Panc1 (cell line): Measurements from ENCODE around the gene KDF1. TPM values are rescaled to one million over a fixed set of nuclear protein-coding genes. Genes with fewer than 3 reads are reported as not detected.
A peak's percentile ranks its signal among the peaks of the same experiment; 100 is the strongest.

ENCODE experiments used
- ATAC-seq: fragments of 200-7000 bp; cut with Tn5 transposase; 2 replicates; pipeline ENCODE4 v1.9.1; 2020; ENCODE audit warnings: mild to moderate bottlenecking, moderate library complexity
- BruUV-seq: library from RNA; stranded (reverse); fragments of 400-500 nt; replicated peaks from 2 replicates; lab custom pipeline; 2021; lab: Mats Ljungman, UMichigan
- CTCF ChIA-PET: fragments of 300-600 bp; sonication (Branson Sonifier 250); formaldehyde crosslinking; loops from one replicate; lab custom pipeline; 2022; ENCODE audit warnings: antibody characterized with exemption; lab: Charles Lee
- POLR2A ChIA-PET: fragments of 300-600 bp; sonication (Branson Sonifier 250); formaldehyde crosslinking; loops from one replicate; lab custom pipeline; 2022; ENCODE audit warnings: antibody characterized with exemption; lab: Charles Lee
- DNase-seq: peaks from one replicate; pipeline ENCODE4 v3.0.0-alpha.2; 2010; ENCODE audit warnings: low read depth, low spot score
- H3K27ac ChIP-seq: 2 replicates; pipeline ENCODE4 v1.5.1; 2011; ENCODE audit warnings: mild to moderate bottlenecking, low read length, inconsistent platforms
- H3K27me3 ChIP-seq: fragments of 200-500 bp; sonication (Bioruptor generic); 2 replicates; pipeline ENCODE4 v1.6.0; 2014; ENCODE audit warnings: low read length, inconsistent platforms; ENCODE audit not compliant: control insufficient read depth, insufficient read depth
- H3K36me3 ChIP-seq: fragments of 200-500 bp; sonication (Bioruptor generic); 2 replicates; pipeline ENCODE4 v1.5.1; 2014; ENCODE audit warnings: inconsistent platforms, mild to moderate bottlenecking, low read length, moderate library complexity; ENCODE audit not compliant: control insufficient read depth, insufficient read depth
- H3K4me1 ChIP-seq: 2 replicates; pipeline ENCODE4 v1.5.1; 2011; ENCODE audit warnings: inconsistent platforms, mild to moderate bottlenecking, low read length, moderate library complexity; ENCODE audit not compliant: control insufficient read depth, insufficient read depth
- H3K4me3 ChIP-seq, 2 experiments: 2 replicates each; pipeline ENCODE4 v1.5.1; 2011 to 2012; ENCODE audit warnings: low read depth in 2 of 2, low read length in 2 of 2, mild to moderate bottlenecking in 2 of 2, inconsistent platforms in 1 of 2, moderate library complexity in 1 of 2
- H3K9me3 ChIP-seq: fragments of 200-500 bp; sonication (Bioruptor generic); 2 replicates; pipeline ENCODE4 v1.5.1; 2014; ENCODE audit warnings: low read depth, mild to moderate bottlenecking, inconsistent platforms, low read length, moderate library complexity; ENCODE audit not compliant: control insufficient read depth, insufficient read depth
- POLR2AphosphoS5 ChIP-seq: IDR thresholded peaks from 2 replicates; pipeline ENCODE4 v1.6.1; 2012; ENCODE audit warnings: mild to moderate bottlenecking, low read depth, low read length, moderate library complexity
- SIN3A ChIP-seq: IDR thresholded peaks from 2 replicates; pipeline ENCODE4 v1.6.1; 2012; ENCODE audit warnings: low read depth, mild to moderate bottlenecking, low read length, moderate library complexity, borderline replicate concordance; ENCODE audit not compliant: insufficient read depth
- TCF7L2 ChIP-seq: IDR thresholded peaks from 2 replicates; pipeline ENCODE4 v1.6.1; 2011; ENCODE audit warnings: mild to moderate bottlenecking, low read depth, low read length, inconsistent platforms
- in situ Hi-C: cut with HindIII; loops from 2 replicates; pipeline ENCODE4 v1.10.0; 2016; ENCODE audit warnings: low sequenced_read_pairs, low pct_unique_long_range_greater_than_20kb
- intact Hi-C: fragments of 100-400 bp; cut with micrococcal nuclease; formaldehyde crosslinking; loops from one replicate; pipeline ENCODE4 v1.10.0; 2022; ENCODE audit not compliant: unreplicated experiment
- total RNA-seq: library from RNA; stranded (reverse); gene quantifications from one replicate; pipeline ENCODE4 v1.2.1, GENCODE V29; 2021; ENCODE audit not compliant: unreplicated experiment
- TF ChIP-seq, protein P1 (sequence below): fragments of 450-650 bp; IDR thresholded peaks from 2 replicates; pipeline ENCODE4 v1.5.1; 2017; ENCODE audit warnings: mild to moderate bottlenecking
- TF ChIP-seq, protein P2 (sequence below), 2 experiments: IDR thresholded peaks; 2 replicates each; pipeline ENCODE4 v1.6.1; 2011 to 2012; ENCODE audit warnings: low read depth in 2 of 2, control low read depth in 1 of 2, low read length in 1 of 2, mild to moderate bottlenecking in 1 of 2, moderate library complexity in 1 of 2; ENCODE audit not compliant: insufficient read depth in 1 of 2

The KDF1 gene
- total RNA-seq, 1 experiment from 2014 or later: 3.2 TPM

DNA sequence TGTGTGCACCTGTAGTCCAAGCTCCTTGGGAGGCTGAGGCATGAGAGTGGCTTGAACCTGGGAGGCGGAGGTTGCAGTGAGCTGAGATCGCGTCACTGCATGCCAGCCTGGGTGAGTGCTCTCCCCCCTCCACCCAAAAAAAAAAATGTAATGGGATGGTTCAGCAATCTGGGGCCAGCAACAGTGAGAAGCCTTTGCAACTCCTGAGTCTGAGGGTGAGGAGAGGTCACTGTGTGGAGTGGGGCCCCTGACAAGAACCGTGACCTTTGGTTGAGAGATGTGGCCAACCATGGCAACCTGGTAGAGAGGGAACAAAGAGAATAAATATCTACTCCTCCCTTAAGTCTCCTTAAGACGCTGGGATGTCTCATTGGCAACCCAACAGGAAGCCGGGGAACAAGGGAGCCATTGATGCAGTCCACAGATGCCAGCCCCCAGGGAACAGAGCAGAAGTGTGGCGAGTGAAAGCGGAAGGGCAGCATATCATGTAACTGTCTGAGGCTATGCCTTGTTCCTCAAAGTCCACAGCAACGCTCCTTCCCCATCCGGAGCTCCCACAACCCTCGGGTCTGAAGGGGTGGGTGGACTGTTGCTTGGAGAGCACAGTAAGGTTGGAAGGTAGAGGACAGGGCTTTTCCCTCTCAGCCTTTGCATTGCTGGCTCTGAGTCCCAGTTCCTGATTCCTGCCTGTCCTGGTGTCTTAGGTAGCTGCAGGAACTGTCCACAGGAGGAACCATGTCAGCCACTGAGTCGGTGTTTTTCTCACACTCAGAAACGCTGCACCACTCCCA is 41.5 kb upstream of the KDF1 start:
- Histone ChIP-seq H3K36me3 (no peaks in the 10 kb centered on the region; the same call in 1 of the 2 replicates), H3K27ac (peak overlapping the region; percentile 82), H3K4me1 (peaks cover 80% of the 10 kb centered on the region), H3K27me3 (no peaks in the 10 kb centered on the region), H3K9me3 (no peaks in the 10 kb centered on the region), H3K4me3 (no peak overlapping the region)
- in situ Hi-C loops: no loop called here
- no TSS peak for BruUV-seq
- CTCF ChIA-PET: interaction anchor here (1.0 kb wide), 1 partner anchor 45 kb away, joined by 7 read pairs; no protein-coding TSS in a partner anchor
- intact Hi-C loops: no loop called here
- POLR2A ChIA-PET: interaction anchor here (0.5 kb wide), 1 partner anchor 41 kb away, joined by 3 read pairs; the partner anchor contains the start of gene KDF1
- peak; percentile 29 for ATAC-seq
- TF ChIP-seq, protein P1, sequence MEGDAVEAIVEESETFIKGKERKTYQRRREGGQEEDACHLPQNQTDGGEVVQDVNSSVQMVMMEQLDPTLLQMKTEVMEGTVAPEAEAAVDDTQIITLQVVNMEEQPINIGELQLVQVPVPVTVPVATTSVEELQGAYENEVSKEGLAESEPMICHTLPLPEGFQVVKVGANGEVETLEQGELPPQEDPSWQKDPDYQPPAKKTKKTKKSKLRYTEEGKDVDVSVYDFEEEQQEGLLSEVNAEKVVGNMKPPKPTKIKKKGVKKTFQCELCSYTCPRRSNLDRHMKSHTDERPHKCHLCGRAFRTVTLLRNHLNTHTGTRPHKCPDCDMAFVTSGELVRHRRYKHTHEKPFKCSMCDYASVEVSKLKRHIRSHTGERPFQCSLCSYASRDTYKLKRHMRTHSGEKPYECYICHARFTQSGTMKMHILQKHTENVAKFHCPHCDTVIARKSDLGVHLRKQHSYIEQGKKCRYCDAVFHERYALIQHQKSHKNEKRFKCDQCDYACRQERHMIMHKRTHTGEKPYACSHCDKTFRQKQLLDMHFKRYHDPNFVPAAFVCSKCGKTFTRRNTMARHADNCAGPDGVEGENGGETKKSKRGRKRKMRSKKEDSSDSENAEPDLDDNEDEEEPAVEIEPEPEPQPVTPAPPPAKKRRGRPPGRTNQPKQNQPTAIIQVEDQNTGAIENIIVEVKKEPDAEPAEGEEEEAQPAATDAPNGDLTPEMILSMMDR: no peak
- TF ChIP-seq TCF7L2 (no peak; the same call in 1 of the 2 replicates), SIN3A (no peak), POLR2AphosphoS5 (no peak; the same call in none of the 2 replicates)
- TF ChIP-seq, protein P2, sequence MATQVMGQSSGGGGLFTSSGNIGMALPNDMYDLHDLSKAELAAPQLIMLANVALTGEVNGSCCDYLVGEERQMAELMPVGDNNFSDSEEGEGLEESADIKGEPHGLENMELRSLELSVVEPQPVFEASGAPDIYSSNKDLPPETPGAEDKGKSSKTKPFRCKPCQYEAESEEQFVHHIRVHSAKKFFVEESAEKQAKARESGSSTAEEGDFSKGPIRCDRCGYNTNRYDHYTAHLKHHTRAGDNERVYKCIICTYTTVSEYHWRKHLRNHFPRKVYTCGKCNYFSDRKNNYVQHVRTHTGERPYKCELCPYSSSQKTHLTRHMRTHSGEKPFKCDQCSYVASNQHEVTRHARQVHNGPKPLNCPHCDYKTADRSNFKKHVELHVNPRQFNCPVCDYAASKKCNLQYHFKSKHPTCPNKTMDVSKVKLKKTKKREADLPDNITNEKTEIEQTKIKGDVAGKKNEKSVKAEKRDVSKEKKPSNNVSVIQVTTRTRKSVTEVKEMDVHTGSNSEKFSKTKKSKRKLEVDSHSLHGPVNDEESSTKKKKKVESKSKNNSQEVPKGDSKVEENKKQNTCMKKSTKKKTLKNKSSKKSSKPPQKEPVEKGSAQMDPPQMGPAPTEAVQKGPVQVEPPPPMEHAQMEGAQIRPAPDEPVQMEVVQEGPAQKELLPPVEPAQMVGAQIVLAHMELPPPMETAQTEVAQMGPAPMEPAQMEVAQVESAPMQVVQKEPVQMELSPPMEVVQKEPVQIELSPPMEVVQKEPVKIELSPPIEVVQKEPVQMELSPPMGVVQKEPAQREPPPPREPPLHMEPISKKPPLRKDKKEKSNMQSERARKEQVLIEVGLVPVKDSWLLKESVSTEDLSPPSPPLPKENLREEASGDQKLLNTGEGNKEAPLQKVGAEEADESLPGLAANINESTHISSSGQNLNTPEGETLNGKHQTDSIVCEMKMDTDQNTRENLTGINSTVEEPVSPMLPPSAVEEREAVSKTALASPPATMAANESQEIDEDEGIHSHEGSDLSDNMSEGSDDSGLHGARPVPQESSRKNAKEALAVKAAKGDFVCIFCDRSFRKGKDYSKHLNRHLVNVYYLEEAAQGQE (IDR thresholded peaks at IDR 0.05; ENCODE audit: insufficient read depth in 1 of 2, low read depth in 2 of 2, low read length in 1 of 2): no peak
- no peak for DNase-seq

DNA sequence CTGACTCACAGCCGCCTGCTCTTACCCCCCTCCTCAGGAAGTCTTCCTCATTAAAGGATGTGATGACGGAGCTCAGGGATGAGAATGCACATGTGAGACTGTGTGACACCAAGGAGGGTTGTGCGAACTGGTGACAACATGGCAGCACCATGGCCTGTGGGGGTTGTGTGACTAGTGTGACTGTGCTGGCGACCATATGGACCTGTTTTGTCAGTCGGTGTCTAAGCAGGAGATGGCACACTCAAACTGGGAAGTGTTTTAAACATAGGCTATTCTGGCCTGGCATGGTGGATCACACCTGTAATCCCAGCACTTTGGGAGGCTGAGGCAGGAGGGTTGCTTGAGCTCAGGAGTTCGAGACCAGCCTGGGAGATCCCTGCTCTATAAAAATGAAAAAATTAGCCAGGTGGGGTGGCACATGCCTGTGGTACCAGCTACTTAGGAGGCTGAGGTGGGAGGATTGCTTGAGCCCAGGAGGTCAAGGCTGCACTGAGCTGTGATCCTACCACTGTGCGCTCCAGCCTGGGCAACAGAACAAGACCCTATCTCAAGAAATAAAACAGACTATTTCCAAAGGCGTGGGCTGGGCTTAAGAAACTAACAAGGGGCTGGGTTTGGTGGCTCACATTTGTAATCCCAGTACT is 40.7 kb upstream of the KDF1 start:
- DNase-seq: no peak
- POLR2A ChIA-PET: interaction anchor here (0.5 to 0.6 kb wide), 2 partner anchors 10 to 40 kb away, joined by 3 read pairs; partner anchors contain the start of gene KDF1
- H3K4me1 ChIP-seq: peaks cover 84% of the 10 kb centered on the region

More for the DNA sequence above, 40.7 kb upstream of the KDF1 start:
- Histone ChIP-seq H3K36me3 (no peaks in the 10 kb centered on the region; the same call in 1 of the 2 replicates), H3K9me3 (no peaks in the 10 kb centered on the region), H3K27me3 (no peaks in the 10 kb centered on the region), H3K4me3 (no peak overlapping the region), H3K27ac (peak overlapping the region; percentile 82)
- CTCF ChIA-PET: interaction anchor here (0.5 to 1.0 kb wide), 2 partner anchors 40 to 45 kb away, joined by 7 read pairs; partner anchors contain the start of gene KDF1
- intact Hi-C loops (no loop called here), in situ Hi-C loops (no loop called here)
- ATAC-seq: no peak
- TF ChIP-seq, protein P1: no peak
- TF ChIP-seq TCF7L2: no peak
- TF ChIP-seq, protein P2 (IDR thresholded peaks at IDR 0.05; ENCODE audit: insufficient read depth in 1 of 2, low read depth in 2 of 2, low read length in 1 of 2): no peak
- TF ChIP-seq POLR2AphosphoS5: no peak; the same call in 1 of the 2 replicates
- no peak for TF ChIP-seq SIN3A
- BruUV-seq: no TSS peak
